HL-60/S4 treated with retinoic acid at 250 ng/mL for 4 days and 3 days (cell line): ENCODE measurements around the gene ABCD3.

Source experiments
- in situ Hi-C: fragments of 300-500 bp; cut with MboI; formaldehyde crosslinking; loops from 2 replicates; pipeline ENCODE4 v1.7.0; 2022; ENCODE audit warnings: low sequenced_read_pairs

Gene ABCD3

GRCh38 chr1:94522304-94522703 is 104.1 kb downstream of the ABCD3 start:
- in situ Hi-C loops, result loop anchor here (5.0 to 25.0 kb wide), 2 partner anchors 265 to 515 kb away; no protein-coding TSS in a partner anchor

- in situ Hi-C loops, result loop anchor here (5.0 to 25.0 kb wide), 2 partner anchors 263 to 513 kb away; no protein-coding TSS in a partner anchor
Measured at GRCh38 chr1:94524531-94524930, 106.3 kb downstream of the ABCD3 start.

GRCh38 chr1:94526152-94526980 is 108.2 kb downstream of the ABCD3 start:
- in situ Hi-C loops, result no loop called here

GRCh38 chr1:94527447-94528031 is 109.3 kb downstream of the ABCD3 start:
- in situ Hi-C loops, result no loop called here

GRCh38 chr1:94528299-94528698 is 110.1 kb downstream of the ABCD3 start:
- in situ Hi-C loops, result no loop called here

GRCh38 chr1:94528826-94529225 is 110.6 kb downstream of the ABCD3 start:
- in situ Hi-C loops, result no loop called here

GRCh38 chr1:94529416-94529815 is 111.2 kb downstream of the ABCD3 start:
- in situ Hi-C loops, result no loop called here

GRCh38 chr1:94530373-94530878 is 112.2 kb downstream of the ABCD3 start:
- in situ Hi-C loops, result no loop called here

GRCh38 chr1:94531664-94532063 is 113.5 kb downstream of the ABCD3 start:
- in situ Hi-C loops, result no loop called here

- in situ Hi-C loops, result no loop called here
Measured at GRCh38 chr1:94532077-94532476, 113.9 kb downstream of the ABCD3 start.

- in situ Hi-C loops, result no loop called here
Measured at GRCh38 chr1:94535095-94535494, 116.9 kb downstream of the ABCD3 start.

- in situ Hi-C loops, result no loop called here
Measured at GRCh38 chr1:94535879-94536278, 117.7 kb downstream of the ABCD3 start.

GRCh38 chr1:94537254-94537653 is 119.1 kb downstream of the ABCD3 start:
- in situ Hi-C loops, result no loop called here

- in situ Hi-C loops, result no loop called here
Measured at GRCh38 chr1:94538243-94538827, 120.1 kb downstream of the ABCD3 start.

- in situ Hi-C loops, result no loop called here
Measured at GRCh38 chr1:94539496-94539895, 121.3 kb downstream of the ABCD3 start.

- in situ Hi-C loops, result no loop called here
Measured at GRCh38 chr1:94540440-94541245, 122.5 kb downstream of the ABCD3 start.

GRCh38 chr1:94541246-94542087 is 123.3 kb downstream of the ABCD3 start, which contains the start of gene F3:
TSS of gene F3 (minus strand) at chr1:94541759. CDS start at chr1:94541636, 123 bp downstream.
- in situ Hi-C loops, result no loop called here

- in situ Hi-C loops, result no loop called here
Measured at GRCh38 chr1:94542088-94542870, 124.1 kb downstream of the ABCD3 start.

- in situ Hi-C loops, result no loop called here
Measured at GRCh38 chr1:94543001-94543400, 124.8 kb downstream of the ABCD3 start.
